ENCODE data around the gene WDR88.

Gene WDR88

GRCh38 chr19:33196446-33197193, 64.7 kb downstream of the WDR88 start:
- Histone ChIP-seq H3K9ac (ENCODE audit: low read length) (no peak overlapping the region), H3K9me3 (ENCODE audit: insufficient read depth, low read length) (no peaks in the 10 kb centered on the region), H3K4me2 (ENCODE audit: low read length) (no peak overlapping the region), H4K20me1 (ENCODE audit: insufficient read depth, low read length) (no peaks in the 10 kb centered on the region), H3K27ac (ENCODE audit: low read length) (no peak overlapping the region), H3K36me3 (replicated peaks; ENCODE audit: low read depth, low read length) (no peaks in the 10 kb centered on the region), H3K79me2 (ENCODE audit: low read length) (no peaks in the 10 kb centered on the region), H3K27me3 (ENCODE audit: low read depth, low read length) (peaks cover 4% of the 10 kb centered on the region; the same call in 1 of the 2 replicates), H2AFZ (ENCODE audit: low read depth, low read length) (no peak overlapping the region), H3K4me3 (ENCODE audit: low read length) (no peak overlapping the region), H3K4me1 (ENCODE audit: low read length) (no peaks in the 10 kb centered on the region)
- TF ChIP-seq CTCF (IDR thresholded peaks at IDR 0.05; ENCODE audit: low read depth, low read length) = no peak

- no peaks in the 10 kb centered on the region for H3K9me3 ChIP-seq (ENCODE audit: insufficient read depth, low read length)
- H3K27me3 ChIP-seq (ENCODE audit: low read depth, low read length) = peaks cover 4% of the 10 kb centered on the region; the same call in 1 of the 2 replicates
- H4K20me1 ChIP-seq (ENCODE audit: insufficient read depth, low read length) = no peaks in the 10 kb centered on the region
- H3K4me1 ChIP-seq (ENCODE audit: low read length) = no peaks in the 10 kb centered on the region
- no peak overlapping the region for H3K27ac ChIP-seq (ENCODE audit: low read length)
- no peak overlapping the region for H3K9ac ChIP-seq (ENCODE audit: low read length)
- TF ChIP-seq CTCF (IDR thresholded peaks at IDR 0.05; ENCODE audit: low read depth, low read length) (no peak), EZH2phosphoT487 (IDR thresholded peaks at IDR 0.05; ENCODE audit: low read depth) (no peak)
- no peak overlapping the region for H3K4me3 ChIP-seq (ENCODE audit: low read length)
- no peaks in the 10 kb centered on the region for H3K79me2 ChIP-seq (ENCODE audit: low read length)
- no peak overlapping the region for H2AFZ ChIP-seq (ENCODE audit: low read depth, low read length)
- peak overlapping the region; percentile 5; the same call in 1 of the 2 replicates for H3K4me2 ChIP-seq (ENCODE audit: low read length)
- H3K36me3 ChIP-seq (replicated peaks; ENCODE audit: low read depth, low read length) = no peaks in the 10 kb centered on the region
Measured at GRCh38 chr19:33197591-33198000, 65.7 kb downstream of the WDR88 start.

- no peaks in the 10 kb centered on the region for H3K79me2 ChIP-seq (ENCODE audit: low read length)
- no peaks in the 10 kb centered on the region for H3K9me3 ChIP-seq (ENCODE audit: insufficient read depth, low read length)
- H3K4me1 ChIP-seq (ENCODE audit: low read length) = no peaks in the 10 kb centered on the region
- no peak overlapping the region for H3K4me2 ChIP-seq (ENCODE audit: low read length)
- H2AFZ ChIP-seq (ENCODE audit: low read depth, low read length) = no peak overlapping the region
- no peaks in the 10 kb centered on the region for H4K20me1 ChIP-seq (ENCODE audit: insufficient read depth, low read length)
- H3K4me3 ChIP-seq (ENCODE audit: low read length) = no peak overlapping the region
- H3K36me3 ChIP-seq (replicated peaks; ENCODE audit: low read depth, low read length) = no peaks in the 10 kb centered on the region
- H3K27ac ChIP-seq (ENCODE audit: low read length) = no peak overlapping the region
- peaks cover 4% of the 10 kb centered on the region; the same call in 1 of the 2 replicates for H3K27me3 ChIP-seq (ENCODE audit: low read depth, low read length)
- TF ChIP-seq EZH2phosphoT487 (IDR thresholded peaks at IDR 0.05; ENCODE audit: low read depth) = no peak
- no peak for TF ChIP-seq CTCF (IDR thresholded peaks at IDR 0.05; ENCODE audit: low read depth, low read length)
- no peak overlapping the region for H3K9ac ChIP-seq (ENCODE audit: low read length)
Measured at GRCh38 chr19:33198169-33198568, 66.3 kb downstream of the WDR88 start.

GRCh38 chr19:33199441-33200265, 67.7 kb downstream of the WDR88 start:
- H3K9ac ChIP-seq (ENCODE audit: low read length) = no peak overlapping the region
- no peak overlapping the region for H3K4me3 ChIP-seq (ENCODE audit: low read length)
- no peak for TF ChIP-seq EZH2phosphoT487 (IDR thresholded peaks at IDR 0.05; ENCODE audit: low read depth)
- TF ChIP-seq CTCF (IDR thresholded peaks at IDR 0.05; ENCODE audit: low read depth, low read length) = no peak
- H3K4me2 ChIP-seq (ENCODE audit: low read length) = no peak overlapping the region
- H3K4me1 ChIP-seq (ENCODE audit: low read length) = no peaks in the 10 kb centered on the region
- no peak overlapping the region for H2AFZ ChIP-seq (ENCODE audit: low read depth, low read length)
- H3K27ac ChIP-seq (ENCODE audit: low read length) = no peak overlapping the region
- H3K79me2 ChIP-seq (ENCODE audit: low read length) = no peaks in the 10 kb centered on the region
- peaks cover 4% of the 10 kb centered on the region; the same call in 1 of the 2 replicates for H3K27me3 ChIP-seq (ENCODE audit: low read depth, low read length)
- H4K20me1 ChIP-seq (ENCODE audit: insufficient read depth, low read length) = no peaks in the 10 kb centered on the region
- H3K36me3 ChIP-seq (replicated peaks; ENCODE audit: low read depth, low read length) = no peaks in the 10 kb centered on the region
- no peaks in the 10 kb centered on the region for H3K9me3 ChIP-seq (ENCODE audit: insufficient read depth, low read length)
